GM23248 (cell line): ENCODE results near the gene TRIAP1. TPM values are rescaled to one million over a fixed set of nuclear protein-coding genes. Genes with fewer than 3 reads are reported as not detected.
A peak's percentile ranks its signal among the peaks of the same experiment; 100 is the strongest.

ENCODE experiments used
- DNase-seq: peaks from one replicate; pipeline ENCODE4 v3.0.0-alpha.2; 2015
- H2AFZ ChIP-seq: fragments of 200-600 bp; sonication (generic); 2 replicates; pipeline ENCODE4 v1.6.1; 2016; ENCODE audit warnings: antibody characterized with exemption
- H3F3A ChIP-seq: fragments of 200-600 bp; sonication (generic); 2 replicates; pipeline ENCODE4 v1.6.1; 2016; ENCODE audit warnings: mild to moderate bottlenecking, antibody characterized with exemption, mixed run types; ENCODE audit not compliant: insufficient read depth
- H3K27ac ChIP-seq: fragments of 200-600 bp; sonication (generic); 2 replicates; pipeline ENCODE4 v1.5.1; 2016; ENCODE audit warnings: mild to moderate bottlenecking
- H3K27me3 ChIP-seq: fragments of 200-600 bp; sonication (generic); replicated peaks from 2 replicates; pipeline ENCODE4 v1.6.1; 2016; ENCODE audit warnings: mild to moderate bottlenecking; ENCODE audit not compliant: insufficient read depth
- H3K36me3 ChIP-seq: fragments of 200-600 bp; sonication (generic); 2 replicates; pipeline ENCODE4 v1.6.1; 2016; ENCODE audit warnings: low read depth, mild to moderate bottlenecking
- H3K4me1 ChIP-seq: fragments of 200-600 bp; sonication (generic); 2 replicates; pipeline ENCODE4 v1.6.1; 2016; ENCODE audit warnings: mild to moderate bottlenecking; ENCODE audit not compliant: insufficient read depth
- H3K4me2 ChIP-seq: fragments of 200-600 bp; sonication (generic); one replicate; pipeline ENCODE4 v1.6.1; 2016; ENCODE audit warnings: mild to moderate bottlenecking; ENCODE audit not compliant: unreplicated experiment
- H3K4me3 ChIP-seq: fragments of 200-600 bp; sonication (generic); 2 replicates; pipeline ENCODE4 v1.5.1; 2016; ENCODE audit warnings: mild to moderate bottlenecking
- H3K79me2 ChIP-seq: fragments of 200-600 bp; sonication (generic); 2 replicates; pipeline ENCODE4 v1.6.1; 2016; ENCODE audit warnings: mild to moderate bottlenecking; ENCODE audit not compliant: insufficient read depth
- H3K9ac ChIP-seq: fragments of 200-600 bp; sonication (generic); 2 replicates; pipeline ENCODE4 v1.6.1; 2016; ENCODE audit warnings: mild to moderate bottlenecking
- H3K9me2 ChIP-seq: fragments of 200-600 bp; sonication (generic); 2 replicates; pipeline ENCODE4 v1.6.1; 2016; ENCODE audit warnings: mixed run types, mild to moderate bottlenecking, moderate library complexity; ENCODE audit not compliant: insufficient read depth
- H3K9me3 ChIP-seq: fragments of 200-600 bp; sonication (generic); one replicate; pipeline ENCODE4 v1.6.1; 2017; ENCODE audit warnings: low read depth
- H4K20me1 ChIP-seq: fragments of 200-600 bp; sonication (generic); 2 replicates; pipeline ENCODE4 v1.6.0; 2016; ENCODE audit not compliant: insufficient read depth
- EZH2 ChIP-seq: fragments of 200-600 bp; sonication (generic); IDR thresholded peaks from 2 replicates; pipeline ENCODE4 v1.6.1; 2018; ENCODE audit warnings: antibody characterized with exemption, mild to moderate bottlenecking; ENCODE audit not compliant: insufficient read depth, poor library complexity, severe bottlenecking
- EZH2phosphoT487 ChIP-seq: fragments of 200-600 bp; sonication (generic); IDR thresholded peaks from 2 replicates; pipeline ENCODE4 v1.6.1; 2018; ENCODE audit warnings: antibody characterized with exemption, moderate library complexity, mild to moderate bottlenecking, low read depth; ENCODE audit not compliant: insufficient read depth
- WGBS, 2 experiments: methylation state at CpG; one replicate each; pipeline ENCODE4 v1.1.6; 2015 to 2017; ENCODE audit warnings: low lambda C conversion rate in 2 of 2, low coverage in 1 of 2; ENCODE audit errors: missing lambda C conversion rate in 2 of 2; 5-methylcytosine and 5-hydroxymethylcytosine counted together
- in situ Hi-C: fragments of 300-500 bp; cut with MboI; formaldehyde crosslinking; loops from 2 replicates; pipeline ENCODE4 v1.15.0; 2020
- polyA plus RNA-seq: library from polyadenylated mRNA; unstranded; fragments of >200 nt; fragmentation: Nextera tagmentation; extraction: Ambion mirVana; gene quantifications from 2 replicates; pipeline ENCODE4 v1.2.1, GENCODE V29; 2016
- total RNA-seq: library from RNA; depleted of rRNA; stranded (reverse); fragments of >200 nt; shearing (Covaris generic); gene quantifications from 2 replicates; pipeline ENCODE4 v1.2.3, GENCODE V29; 2014

Gene TRIAP1
- total and polyA plus RNA-seq, 2 experiments from 2014 or later, result 45.6 to 68.6 TPM

DNA sequence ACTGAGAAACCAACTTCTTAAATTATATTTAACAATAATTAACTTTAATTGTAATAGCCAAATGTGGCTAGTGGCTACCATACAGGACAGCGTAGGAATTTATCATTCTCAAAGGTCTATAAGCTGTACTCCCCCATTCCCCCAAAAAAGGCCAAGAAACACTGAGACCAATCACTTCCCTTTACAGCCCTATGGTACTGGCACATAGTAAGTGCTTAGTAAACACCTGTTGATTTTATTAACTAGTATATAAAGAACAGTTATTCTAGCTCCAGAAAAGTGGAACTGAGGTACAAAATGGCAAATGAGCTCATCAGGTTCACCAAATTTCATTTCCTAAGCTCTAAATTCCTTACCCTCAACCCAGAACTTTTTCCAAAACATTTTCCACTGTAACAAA is 29.5 kb upstream of the TRIAP1 start:
- H3K27ac ChIP-seq, result no peak overlapping the region
- H3K79me2 ChIP-seq, result peaks cover 71% of the 10 kb centered on the region
- TF ChIP-seq EZH2phosphoT487, result no peak
- no peak for TF ChIP-seq EZH2
- H4K20me1 ChIP-seq, result no peaks in the 10 kb centered on the region
- WGBS, 2 experiments, result 97 to 100% methylated on average over 1 of the region's 1 CpG
- no peaks in the 10 kb centered on the region for H3K9me3 ChIP-seq
- H3K36me3 ChIP-seq, result no peaks in the 10 kb centered on the region
- peaks cover 37% of the 10 kb centered on the region for H3K4me1 ChIP-seq
- DNase-seq, result no peak
- no peaks in the 10 kb centered on the region for H3K27me3 ChIP-seq
- H2AFZ ChIP-seq, result no peak overlapping the region
- no peaks in the 10 kb centered on the region for H3K9me2 ChIP-seq
- no peak overlapping the region for H3K4me2 ChIP-seq
- H3K4me3 ChIP-seq, result no peak overlapping the region
- H3F3A ChIP-seq, result peaks cover 33% of the 10 kb centered on the region
- H3K9ac ChIP-seq, result no peak overlapping the region
- in situ Hi-C loops, result no loop called here

DNA sequence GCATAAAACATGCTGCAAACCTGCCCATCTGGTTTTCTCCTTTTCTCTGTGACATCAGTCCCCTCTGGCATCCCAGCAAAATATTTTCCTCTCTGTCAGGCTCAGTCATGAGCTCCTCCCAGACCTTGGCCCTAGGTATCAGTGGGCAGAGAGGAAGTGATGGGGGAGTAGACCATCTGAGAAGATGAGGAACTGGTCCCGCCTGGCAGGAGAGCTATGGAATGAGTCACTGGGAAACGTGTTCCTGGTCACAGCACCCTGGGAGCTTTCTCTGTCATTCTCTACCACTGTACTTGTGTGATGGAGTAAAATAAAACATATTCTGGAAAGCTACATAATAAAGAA is 28.4 kb upstream of the TRIAP1 start:
- WGBS, 2 experiments, result 0% methylated on average over 2 of the region's 2 CpGs
- Histone ChIP-seq H3K9me3 (no peaks in the 10 kb centered on the region), H3K4me1 (peaks cover 37% of the 10 kb centered on the region), H3K27me3 (no peaks in the 10 kb centered on the region), H3K36me3 (no peaks in the 10 kb centered on the region), H4K20me1 (no peaks in the 10 kb centered on the region), H3F3A (peaks cover 33% of the 10 kb centered on the region), H3K79me2 (peaks cover 69% of the 10 kb centered on the region), H3K27ac (peak overlapping the region; percentile 47), H3K9ac (peak overlapping the region; percentile 25; the same call in 1 of the 2 replicates), H2AFZ (peak overlapping the region; percentile 27; the same call in 1 of the 2 replicates), H3K9me2 (no peaks in the 10 kb centered on the region), H3K4me2 (peak overlapping the region; percentile 72), H3K4me3 (peak overlapping the region; percentile 32)
- DNase-seq, result peak; percentile 92
- in situ Hi-C loops, result no loop called here
- no peak for TF ChIP-seq EZH2
- TF ChIP-seq EZH2phosphoT487, result no peak

DNA sequence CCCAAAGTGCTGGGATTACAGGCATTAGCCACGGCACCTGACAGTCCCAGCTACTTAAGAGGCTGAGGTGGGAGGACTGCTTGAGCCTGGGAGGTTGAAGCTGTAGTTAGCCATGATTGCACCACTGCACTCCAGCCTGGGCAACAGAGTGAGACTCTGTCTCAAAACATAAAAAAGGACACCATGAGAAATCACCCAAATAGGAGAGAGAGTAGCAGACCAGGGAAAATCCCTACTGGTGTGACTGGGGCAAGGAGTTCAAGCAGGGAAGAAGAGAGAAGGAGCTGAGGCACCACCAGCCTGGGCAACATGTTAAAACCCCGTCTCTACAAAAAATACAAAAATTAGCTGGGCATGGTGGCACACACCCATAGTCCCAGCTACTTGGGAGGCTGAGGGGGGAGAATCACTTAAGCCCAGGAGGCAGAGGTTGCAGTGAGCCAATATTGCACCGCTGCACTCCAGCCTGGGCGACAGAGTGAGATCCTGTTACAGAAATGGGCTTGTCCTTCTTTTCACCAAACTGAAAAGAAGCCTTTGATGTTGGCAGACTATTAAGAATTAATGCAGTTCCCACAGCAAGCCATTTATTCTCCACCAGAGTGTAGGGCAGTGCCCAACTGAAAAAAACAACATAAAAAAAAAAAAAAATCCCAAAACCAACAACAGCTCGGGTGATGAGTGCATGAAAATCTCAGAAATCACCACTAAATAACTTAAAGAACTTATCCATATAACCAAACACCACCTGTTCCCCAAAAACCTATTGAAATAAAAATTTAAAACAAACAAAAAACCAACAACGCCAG is 27.8 kb upstream of the TRIAP1 start:
- H3K9me3 ChIP-seq, result no peaks in the 10 kb centered on the region
- H2AFZ ChIP-seq, result no peak overlapping the region
- peak overlapping the region; percentile 32 for H3K4me3 ChIP-seq
- 31 to 36% methylated on average over 6 of the region's 6 CpGs for WGBS, 2 experiments
- no peaks in the 10 kb centered on the region for H3K36me3 ChIP-seq
- H3K9ac ChIP-seq, result 0 out of 2 replicates have a peak overlapping the region, but pooled peaks have one; percentile 18
- peak overlapping the region; percentile 72 for H3K4me2 ChIP-seq
- peak overlapping the region; percentile 47 for H3K27ac ChIP-seq
- H3K4me1 ChIP-seq, result peaks cover 37% of the 10 kb centered on the region
- H3F3A ChIP-seq, result peaks cover 33% of the 10 kb centered on the region
- TF ChIP-seq EZH2phosphoT487 (no peak), EZH2 (no peak)
- H3K79me2 ChIP-seq, result peaks cover 71% of the 10 kb centered on the region
- no peaks in the 10 kb centered on the region for H3K27me3 ChIP-seq
- H4K20me1 ChIP-seq, result no peaks in the 10 kb centered on the region
- in situ Hi-C loops, result no loop called here
- peak; percentile 13 for DNase-seq
- no peaks in the 10 kb centered on the region for H3K9me2 ChIP-seq

DNA sequence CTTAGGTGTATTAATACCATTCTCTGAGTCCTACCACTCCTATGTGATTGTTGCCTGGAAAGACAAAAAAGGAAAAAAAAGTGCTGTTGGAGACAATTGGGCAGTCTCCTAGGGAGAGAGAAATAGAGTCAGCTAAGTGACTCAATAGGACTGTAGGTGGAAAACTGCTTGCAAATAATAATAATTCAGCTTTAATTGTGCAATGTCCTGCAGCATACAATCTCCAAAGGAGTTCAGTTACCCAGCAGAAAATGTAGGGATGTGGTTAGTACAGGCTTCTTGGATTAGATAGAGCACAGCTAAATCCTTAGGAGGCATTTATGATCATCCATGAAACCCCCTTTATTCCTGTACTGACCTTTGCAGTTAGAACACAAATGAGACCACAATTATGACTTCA is 26.3 kb upstream of the TRIAP1 start:
- peaks cover 86% of the 10 kb centered on the region for H3K79me2 ChIP-seq
- in situ Hi-C loops, result no loop called here
- no peaks in the 10 kb centered on the region for H4K20me1 ChIP-seq
- H2AFZ ChIP-seq, result no peak overlapping the region
- no peaks in the 10 kb centered on the region for H3K36me3 ChIP-seq
- H3K4me3 ChIP-seq, result no peak overlapping the region
- H3K4me2 ChIP-seq, result peak overlapping the region; percentile 20
- no peak overlapping the region for H3K9ac ChIP-seq
- no peaks in the 10 kb centered on the region for H3K27me3 ChIP-seq
- no peaks in the 10 kb centered on the region for H3K9me3 ChIP-seq
- H3K9me2 ChIP-seq, result no peaks in the 10 kb centered on the region
- H3F3A ChIP-seq, result peaks cover 43% of the 10 kb centered on the region
- TF ChIP-seq EZH2phosphoT487 (no peak), EZH2 (no peak)
- H3K4me1 ChIP-seq, result peaks cover 37% of the 10 kb centered on the region
- DNase-seq, result peak; percentile 64
- peak overlapping the region; percentile 23; the same call in 1 of the 2 replicates for H3K27ac ChIP-seq
